ENCODE data around the gene PCLAF. TPM values are rescaled to one million over a fixed set of nuclear protein-coding genes. Genes with fewer than 3 reads are reported as not detected.
"Not testable (repeated sequence)": the region's sequence is repeated elsewhere in the genome, so short reads cannot be mapped to it uniquely, and the experiment has no call there.

PCLAF gene, protein sequence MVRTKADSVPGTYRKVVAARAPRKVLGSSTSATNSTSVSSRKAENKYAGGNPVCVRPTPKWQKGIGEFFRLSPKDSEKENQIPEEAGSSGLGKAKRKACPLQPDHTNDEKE
- 73.7 and 79.2 TPM in 2 replicates for total RNA-seq (2014; rRNA removed; shearing (Covaris generic); ENCODE audit: low replicate concordance)

DNA sequence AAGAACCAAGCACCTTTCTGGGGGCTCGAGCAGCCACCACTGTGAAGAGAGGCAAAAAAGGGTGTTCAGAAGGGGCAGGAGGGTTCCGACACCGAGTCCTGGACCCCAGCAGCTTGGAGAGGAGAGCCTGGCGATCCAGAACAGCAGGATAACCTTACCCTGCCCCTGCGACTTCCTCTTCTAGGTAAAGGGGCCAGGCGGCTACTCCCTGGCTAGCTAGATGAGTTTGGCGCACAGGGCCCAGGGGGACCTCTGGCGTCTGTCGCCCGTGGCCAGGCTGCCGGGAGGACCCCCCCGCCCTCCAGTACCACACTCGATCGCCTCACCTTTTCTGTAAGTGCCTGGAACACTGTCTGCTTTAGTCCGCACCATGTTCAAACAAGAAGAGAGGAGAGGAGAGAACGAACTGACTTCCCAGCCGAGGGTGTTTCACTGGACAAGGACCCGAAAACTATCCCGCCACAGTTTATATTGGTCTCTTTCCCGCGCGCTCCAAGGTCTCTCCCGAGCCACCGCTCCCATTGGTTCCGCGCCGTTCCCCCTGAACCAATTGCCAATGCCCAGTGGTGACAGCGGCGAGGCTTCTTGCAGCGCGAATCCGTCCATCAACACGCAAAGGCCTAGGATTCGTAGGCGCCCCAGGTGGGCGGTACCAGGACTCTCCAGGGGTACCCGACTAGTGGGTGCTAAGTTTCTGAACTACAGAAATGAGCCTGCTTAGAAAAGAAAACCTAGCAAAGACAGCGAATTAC is at the start of gene PCLAF:
TSS of gene PCLAF (minus strand) at position 442 of the 752 bp plus-strand sequence. CDS start at position 372, 70 bp downstream.
- peak; percentile 87 for DNase-seq (ENCODE audit: low read depth)
- in situ Hi-C loops (cut with HindIII; ENCODE audit: low pct_unique_long_range_greater_than_20kb, low sequenced_read_pairs), result no loop called here

DNA sequence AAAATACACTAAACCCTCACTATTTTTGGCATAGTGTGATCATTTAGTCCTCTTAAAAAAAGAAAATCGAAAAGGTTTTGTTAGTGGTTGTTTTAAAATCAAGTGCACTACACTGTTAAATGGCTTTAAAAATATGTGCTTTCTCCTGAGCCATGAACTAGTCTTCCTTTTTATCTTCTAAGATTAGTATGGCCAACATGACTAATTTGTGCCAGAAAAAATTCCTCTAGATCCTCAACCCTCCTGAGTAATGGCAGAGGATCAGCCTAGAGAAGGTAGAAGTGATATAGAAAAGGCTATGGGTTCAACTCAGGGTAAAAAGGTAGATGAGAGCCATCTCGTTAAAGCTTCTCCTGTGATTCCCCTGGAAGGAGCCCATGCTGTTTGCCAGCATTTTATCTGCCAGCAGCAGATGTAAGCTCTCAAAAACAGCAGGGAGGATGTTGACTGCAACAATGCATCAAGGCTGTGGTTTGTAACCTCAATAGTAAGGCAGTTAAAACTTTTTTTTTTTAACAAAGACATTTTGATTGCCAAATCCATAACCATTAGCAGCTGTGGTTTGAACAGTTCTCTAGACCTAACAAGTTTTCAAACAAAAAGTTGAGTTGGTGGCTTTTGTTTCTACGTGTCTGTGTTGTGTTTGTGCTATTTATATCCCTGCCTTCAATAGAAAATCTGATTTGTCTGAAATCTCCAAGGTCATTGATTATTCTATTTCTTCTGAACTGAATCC is 48.9 kb upstream of the PCLAF start:
- in situ Hi-C loops (cut with HindIII; ENCODE audit: low pct_unique_long_range_greater_than_20kb, low sequenced_read_pairs), result loop anchor here (10.0 kb wide), 1 partner anchor 255 kb away; no protein-coding TSS in a partner anchor
- no peak for DNase-seq (ENCODE audit: low read depth)

DNA sequence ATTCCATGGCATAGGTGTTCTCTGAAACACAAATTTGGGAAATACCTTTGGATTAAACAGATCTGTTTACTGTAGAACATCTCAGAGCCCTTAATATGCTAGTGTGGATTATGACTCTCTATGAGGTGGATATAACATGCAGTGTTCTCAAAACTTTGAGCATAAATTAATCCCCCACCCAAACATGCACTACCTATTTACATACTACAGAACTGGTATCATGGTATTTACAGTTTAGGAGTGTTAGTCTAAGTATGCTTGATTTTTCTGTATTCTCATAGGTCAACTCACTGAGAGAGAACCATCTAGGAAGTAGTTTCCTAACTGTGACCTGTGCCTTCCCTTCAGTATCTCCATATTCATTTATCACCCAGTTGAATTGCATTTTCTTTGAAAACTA is 48.2 kb upstream of the PCLAF start:
- no peak for DNase-seq (ENCODE audit: low read depth)
- in situ Hi-C loops (cut with HindIII; ENCODE audit: low pct_unique_long_range_greater_than_20kb, low sequenced_read_pairs), result no loop called here

DNA sequence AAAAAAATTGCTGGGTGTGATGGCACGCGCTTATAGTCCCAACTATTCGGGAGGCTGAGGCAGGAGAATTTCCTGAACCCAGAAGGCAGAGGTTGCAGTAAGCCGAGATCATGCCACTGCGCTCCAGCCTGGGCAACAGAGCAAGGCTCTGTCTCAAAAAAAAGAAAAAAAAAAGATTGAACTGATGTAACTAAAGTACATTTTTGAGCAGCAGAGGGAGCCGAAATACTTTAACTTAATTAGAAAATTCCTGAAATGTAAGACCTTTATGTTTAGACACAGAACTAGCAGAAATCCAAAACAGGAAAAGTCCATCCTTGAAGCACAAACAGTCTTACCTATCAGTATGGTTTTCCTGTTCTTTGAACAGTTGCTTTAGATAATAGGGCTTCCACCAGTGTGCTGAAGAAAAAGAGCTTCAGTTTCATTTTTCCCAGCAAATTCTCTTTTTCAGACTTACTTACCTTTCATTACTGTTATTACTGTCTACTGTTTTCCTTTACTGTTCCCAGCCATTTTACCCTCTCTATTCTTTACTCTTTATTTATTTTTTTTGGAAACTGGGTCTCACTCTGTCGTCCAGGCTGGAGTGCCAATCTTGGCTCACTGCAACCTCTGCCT is 45.7 kb upstream of the PCLAF start:
- in situ Hi-C loops (cut with HindIII; ENCODE audit: low pct_unique_long_range_greater_than_20kb, low sequenced_read_pairs), result no loop called here
- DNase-seq (ENCODE audit: low read depth), result peak; percentile 27

DNA sequence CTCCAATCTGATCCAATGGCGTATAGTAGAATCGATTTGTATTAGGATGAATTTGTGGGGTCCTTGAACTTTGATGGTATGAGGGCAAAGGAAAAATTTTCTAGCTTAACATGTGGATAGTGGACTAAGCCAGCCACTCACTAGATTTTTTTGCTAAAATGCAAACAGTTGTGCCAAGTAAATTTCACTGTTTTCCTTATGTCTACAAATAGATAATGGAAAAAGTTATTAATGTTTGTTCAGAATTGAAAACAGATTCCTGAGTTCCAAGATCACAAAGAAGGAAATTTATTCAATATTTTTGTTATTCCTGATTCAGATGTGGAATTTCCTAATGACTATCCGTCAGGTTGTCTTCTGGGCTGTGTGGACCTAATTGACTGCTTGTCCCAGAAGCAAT is 44.0 kb upstream of the PCLAF start:
- in situ Hi-C loops (cut with HindIII; ENCODE audit: low pct_unique_long_range_greater_than_20kb, low sequenced_read_pairs), result no loop called here
- DNase-seq (ENCODE audit: low read depth), result no peak

DNA sequence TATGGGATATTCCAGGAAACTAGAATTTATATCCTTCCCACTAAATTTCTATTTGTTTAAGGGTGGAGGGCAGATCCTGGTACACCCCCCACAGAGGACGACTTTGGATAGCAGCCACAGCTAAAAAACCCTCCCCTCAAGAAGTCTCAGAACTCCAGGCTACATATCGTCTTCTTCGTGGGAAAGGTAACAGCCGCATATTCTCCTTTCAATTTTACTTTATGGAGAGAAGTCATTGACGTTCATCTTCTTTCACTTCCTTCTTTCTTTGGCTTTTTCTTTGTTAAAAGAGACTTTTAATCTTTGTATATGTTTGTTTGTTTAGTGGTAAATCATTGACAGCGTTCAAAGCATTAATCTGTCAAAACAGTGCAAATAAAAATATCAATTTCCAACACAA is 42.7 kb upstream of the PCLAF start:
- in situ Hi-C loops (cut with HindIII; ENCODE audit: low pct_unique_long_range_greater_than_20kb, low sequenced_read_pairs), result no loop called here
- no peak for DNase-seq (ENCODE audit: low read depth)

DNA sequence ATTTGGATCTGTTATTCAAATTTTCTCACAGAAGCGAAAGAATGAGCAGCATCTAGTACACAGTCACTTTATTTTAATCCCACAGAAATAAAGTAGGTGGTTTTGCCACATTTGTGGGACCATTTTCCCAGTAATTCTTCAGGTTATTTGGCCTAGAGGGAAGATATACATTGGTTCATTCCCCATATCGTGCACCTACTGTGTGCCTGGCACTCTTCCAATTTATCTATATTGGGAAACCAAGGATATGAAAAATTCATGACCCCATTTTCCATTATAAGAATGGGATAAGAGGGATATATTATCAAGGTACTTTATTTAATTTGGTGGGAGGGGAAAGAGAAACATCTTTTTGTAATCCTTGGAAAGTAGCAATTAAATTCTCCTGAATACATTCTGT is 41.5 kb upstream of the PCLAF start:
- DNase-seq (ENCODE audit: low read depth), result no peak
- in situ Hi-C loops (cut with HindIII; ENCODE audit: low pct_unique_long_range_greater_than_20kb, low sequenced_read_pairs), result no loop called here

DNA sequence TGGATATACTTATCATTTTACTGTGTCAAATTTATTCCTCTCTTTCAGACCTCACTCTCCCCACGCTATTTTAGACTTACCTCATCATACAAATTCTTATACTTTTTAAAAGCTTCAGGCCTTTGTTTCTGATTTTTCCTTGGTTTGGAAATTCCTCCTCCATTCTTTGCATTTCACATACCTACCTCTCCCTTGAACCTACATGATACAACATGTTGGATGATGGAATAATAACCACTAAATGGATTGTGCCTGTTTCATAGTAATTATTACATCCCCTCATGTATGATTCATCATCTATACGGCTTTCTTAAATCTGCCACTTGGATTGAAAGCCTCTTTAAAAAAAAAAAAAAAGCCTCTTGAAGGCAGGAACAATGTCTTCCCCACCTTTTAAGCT is 31.0 kb upstream of the PCLAF start:
- DNase-seq (ENCODE audit: low read depth), result no peak
- in situ Hi-C loops (cut with HindIII; ENCODE audit: low pct_unique_long_range_greater_than_20kb, low sequenced_read_pairs), result no loop called here

DNA sequence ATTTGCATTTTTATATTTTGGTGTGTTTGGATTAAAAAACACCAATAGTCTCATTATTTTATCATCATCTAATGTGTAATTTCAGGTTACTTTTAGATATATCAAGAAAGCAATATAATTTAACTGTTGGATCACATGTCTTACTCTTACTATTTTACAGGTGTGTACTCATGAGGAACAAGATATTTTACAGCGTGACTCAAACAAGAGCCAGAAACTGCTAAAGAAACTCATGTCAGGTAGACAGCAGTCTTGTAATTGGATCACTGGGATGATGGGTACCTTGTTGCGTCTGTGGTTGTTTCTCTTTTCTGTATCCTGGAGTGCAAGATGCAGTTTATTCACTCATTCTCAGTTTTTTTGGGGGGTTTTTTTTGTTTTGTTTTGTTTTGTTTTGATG is 19.3 kb upstream of the PCLAF start:
- in situ Hi-C loops (cut with HindIII; ENCODE audit: low pct_unique_long_range_greater_than_20kb, low sequenced_read_pairs), result no loop called here
- no peak for DNase-seq (ENCODE audit: low read depth)

DNA sequence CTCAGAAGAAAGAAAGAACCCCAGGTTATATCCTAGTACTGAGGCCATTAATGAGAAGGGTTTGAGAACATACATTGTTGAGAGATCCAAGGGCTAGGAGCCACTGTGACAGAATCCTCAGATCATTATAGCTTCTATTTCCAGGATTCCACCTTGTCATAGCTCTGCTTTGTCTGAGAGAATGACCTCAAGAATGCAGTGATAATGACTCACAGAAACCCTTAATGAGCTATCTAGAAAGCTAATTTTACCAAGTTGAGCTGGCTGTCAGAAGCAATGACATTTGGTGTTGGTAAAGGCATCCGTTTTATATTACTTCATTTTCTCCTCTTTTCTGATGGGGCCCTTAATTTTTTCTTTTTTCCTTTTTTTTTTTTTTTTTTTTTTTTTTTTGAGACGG is 17.3 kb upstream of the PCLAF start:
- in situ Hi-C loops (cut with HindIII; ENCODE audit: low pct_unique_long_range_greater_than_20kb, low sequenced_read_pairs), result no loop called here

DNA sequence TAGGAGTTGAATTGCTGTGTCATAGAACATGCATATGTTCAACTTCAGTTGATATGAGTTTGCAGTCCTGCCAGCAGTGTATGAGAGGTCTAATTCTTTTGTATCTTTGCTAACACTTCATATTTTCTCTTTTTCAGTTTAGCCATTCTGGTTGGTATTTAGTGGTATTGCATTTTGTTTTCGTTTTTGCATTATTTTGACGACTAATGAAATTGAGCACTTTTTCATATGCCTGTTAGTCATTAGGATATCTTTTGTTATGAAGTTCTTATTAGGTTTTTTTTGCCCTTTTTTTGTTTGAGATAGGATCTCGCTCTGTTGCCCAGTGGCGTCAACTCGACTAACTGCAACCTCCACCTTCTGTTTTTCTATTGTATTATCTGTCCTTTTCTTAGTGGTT is 15.5 kb upstream of the PCLAF start:
- DNase-seq (ENCODE audit: low read depth), result no peak
- in situ Hi-C loops (cut with HindIII; ENCODE audit: low pct_unique_long_range_greater_than_20kb, low sequenced_read_pairs), result no loop called here

More for the DNA sequence above, 17.3 kb upstream of the PCLAF start:
- DNase-seq (ENCODE audit: low read depth), result no peak

DNA sequence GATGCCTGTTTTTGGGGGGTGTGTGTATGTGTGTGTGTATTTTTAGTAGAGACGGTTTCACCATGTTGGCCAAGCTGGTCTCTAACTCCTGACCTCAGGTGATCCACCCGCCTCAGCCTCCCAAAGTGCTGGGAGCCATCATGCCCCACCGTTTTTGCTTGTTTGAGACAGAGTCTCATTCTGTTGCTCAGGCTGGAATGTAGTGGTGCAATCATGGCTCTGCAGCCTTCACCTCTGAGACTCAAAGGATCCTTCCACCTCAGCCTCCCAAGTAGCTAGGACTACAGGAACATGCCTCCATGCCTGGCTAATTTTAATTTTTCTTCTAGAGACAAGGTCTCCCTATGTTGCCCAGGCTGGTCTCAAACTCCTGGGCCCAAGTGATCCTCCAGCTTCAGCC is 11.2 kb upstream of the PCLAF start:
- DNase-seq (ENCODE audit: low read depth); in situ Hi-C loops (cut with HindIII; ENCODE audit: low pct_unique_long_range_greater_than_20kb, low sequenced_read_pairs): not testable (repeated sequence)

DNA sequence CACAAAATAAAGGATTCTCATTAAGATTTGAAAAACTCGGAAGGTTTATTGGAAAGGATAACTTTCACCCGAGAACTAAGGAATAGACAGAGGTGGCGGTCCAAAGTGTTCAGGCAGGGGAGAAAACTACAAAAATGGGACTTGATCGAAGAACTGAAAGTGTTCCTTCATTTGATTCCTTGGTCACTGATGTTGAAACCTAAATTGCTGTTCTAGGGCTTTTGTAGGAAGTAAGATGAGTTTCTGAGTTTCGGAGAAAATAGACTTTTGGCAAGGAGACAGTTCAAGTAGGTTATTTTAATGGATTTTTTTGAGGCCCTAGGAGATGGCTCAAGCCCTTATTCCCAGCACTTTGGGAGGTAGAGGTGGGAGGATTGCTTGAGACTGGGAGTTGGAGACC is 7.8 kb upstream of the PCLAF start:
- in situ Hi-C loops (cut with HindIII; ENCODE audit: low pct_unique_long_range_greater_than_20kb, low sequenced_read_pairs), result no loop called here
- no peak for DNase-seq (ENCODE audit: low read depth)

DNA sequence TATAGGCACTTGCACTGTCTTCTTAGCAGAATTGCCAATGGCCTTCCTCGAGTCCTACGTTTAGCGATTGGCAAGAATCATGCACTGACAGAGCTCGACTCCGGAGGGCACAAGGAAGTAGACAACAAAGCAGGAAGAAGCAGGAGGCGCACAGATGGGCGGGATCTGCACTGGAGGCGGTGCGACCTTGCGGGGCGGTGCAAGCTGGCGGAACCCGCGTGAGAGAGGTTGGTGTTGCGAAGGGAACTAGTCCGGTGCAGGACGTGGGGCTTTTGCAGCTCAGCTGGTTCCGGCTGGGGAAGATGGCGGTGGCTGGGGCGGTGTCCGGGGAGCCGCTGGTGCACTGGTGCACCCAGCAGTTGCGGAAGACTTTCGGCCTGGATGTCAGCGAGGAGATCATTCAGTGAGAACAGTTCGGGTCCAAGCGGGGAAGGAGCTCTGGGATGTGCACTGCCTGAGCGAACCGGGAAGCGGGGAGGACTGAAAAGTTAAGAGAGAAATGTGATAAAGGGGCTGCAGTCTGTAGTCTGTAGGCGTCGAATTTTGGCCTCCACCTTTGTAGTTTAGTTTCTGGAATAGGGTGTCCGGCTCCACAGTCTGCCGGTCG is 6.4 kb upstream of the PCLAF start, which contains the start of gene TRIP4:
TSS of gene TRIP4 (plus strand) at position 275 of the 607 bp plus-strand sequence. CDS start at position 303, 28 bp downstream.
- DNase-seq (ENCODE audit: low read depth), result peak; percentile 97
- in situ Hi-C loops (cut with HindIII; ENCODE audit: low pct_unique_long_range_greater_than_20kb, low sequenced_read_pairs), result no loop called here

DNA sequence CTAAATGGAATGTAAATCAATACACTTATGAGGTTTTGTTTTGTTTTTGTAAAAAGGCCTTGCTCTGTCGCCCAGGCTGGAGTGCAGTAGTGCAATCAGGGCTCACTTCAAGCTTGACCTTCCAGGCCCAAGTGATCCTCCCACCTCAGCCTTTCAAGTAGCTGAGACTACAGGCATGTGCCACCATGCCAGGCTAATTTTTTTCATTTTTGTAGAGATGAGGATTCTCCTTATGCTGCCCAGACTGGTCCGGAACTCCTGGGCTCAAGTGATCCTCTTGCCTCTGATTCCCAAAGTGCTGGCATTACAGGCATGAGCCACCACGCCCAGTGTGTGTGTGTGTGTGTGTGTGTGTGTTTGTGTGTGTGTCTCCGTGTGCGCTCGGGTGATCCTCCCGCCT is 5.0 kb upstream of the PCLAF start:
- DNase-seq (ENCODE audit: low read depth), result no peak
- in situ Hi-C loops (cut with HindIII; ENCODE audit: low pct_unique_long_range_greater_than_20kb, low sequenced_read_pairs), result no loop called here

DNA sequence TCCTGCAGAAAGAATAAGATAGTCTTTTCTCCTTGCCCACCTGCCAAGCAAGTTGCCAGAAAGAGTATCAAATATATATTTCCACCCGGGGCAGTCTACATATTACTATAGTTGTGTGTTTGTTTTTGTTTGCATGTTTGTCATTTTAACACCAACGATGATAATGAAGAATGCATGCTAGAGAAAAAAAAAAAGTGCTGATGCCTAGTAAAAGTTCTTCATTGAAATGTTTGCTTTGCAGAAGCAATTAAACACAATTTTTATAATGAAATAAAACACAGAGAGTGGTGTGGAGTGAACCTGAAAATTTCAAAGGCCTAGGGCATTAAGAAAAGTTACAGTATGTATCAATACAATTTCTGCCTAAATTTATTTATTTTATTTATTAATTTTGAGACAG is 2.5 kb upstream of the PCLAF start:
- no peak for DNase-seq (ENCODE audit: low read depth)
- in situ Hi-C loops (cut with HindIII; ENCODE audit: low pct_unique_long_range_greater_than_20kb, low sequenced_read_pairs), result no loop called here

DNA sequence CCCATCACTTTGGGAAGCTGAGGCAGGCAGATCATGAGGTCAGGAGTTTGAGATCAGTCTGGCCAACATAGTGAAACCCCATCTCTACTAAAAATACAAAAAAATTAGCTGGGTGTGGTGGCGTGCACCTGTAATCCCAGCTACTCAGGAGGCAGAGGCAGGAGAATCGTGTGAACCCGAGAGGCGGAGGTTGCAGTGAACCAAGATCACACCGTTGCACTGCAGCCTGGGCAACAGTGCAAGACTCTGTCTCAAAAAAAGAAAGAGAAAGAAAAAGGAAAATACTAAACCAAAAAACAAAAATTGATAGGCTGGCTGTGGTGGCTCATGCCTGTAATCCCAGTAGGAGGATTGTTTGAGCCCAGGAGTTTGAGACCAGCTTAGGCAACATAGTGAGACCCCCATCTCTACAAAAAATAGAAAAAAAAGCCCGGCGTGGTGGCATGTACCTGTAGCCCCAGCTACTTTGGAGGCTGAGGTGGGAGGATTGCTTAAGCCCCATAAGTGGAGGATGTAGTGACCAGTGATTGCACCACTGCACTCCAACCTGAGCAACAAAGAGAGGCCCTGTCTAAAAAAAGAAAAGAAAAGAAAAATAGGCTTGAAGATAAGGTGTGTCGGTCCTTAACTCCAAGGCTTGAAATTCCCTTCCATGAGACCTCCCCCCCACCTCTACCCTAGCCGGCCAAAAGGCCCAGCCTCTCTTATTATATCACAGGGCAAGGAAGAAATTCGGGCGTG is 941 bp downstream of the PCLAF start:
- in situ Hi-C loops (cut with HindIII; ENCODE audit: low pct_unique_long_range_greater_than_20kb, low sequenced_read_pairs); DNase-seq (ENCODE audit: low read depth): not testable (repeated sequence)
